H1 (cell line): ENCODE data around the gene CRYBG1. TPM values are rescaled to one million over a fixed set of nuclear protein-coding genes. Genes with fewer than 3 reads are reported as not detected.

Experiments used
- CTCF ChIA-PET: fragments of 300-600 bp; sonication (Branson Sonifier 250); formaldehyde crosslinking; loops from one replicate; lab custom pipeline; 2021; ENCODE audit not compliant: partially characterized antibody; lab: Charles Lee
- POLR2A ChIA-PET: fragments of 300-600 bp; sonication (Branson Sonifier 250); formaldehyde crosslinking; loops from one replicate; lab custom pipeline; 2021; ENCODE audit warnings: inconsistent platforms; ENCODE audit not compliant: partially characterized antibody; lab: Charles Lee
- DNase-seq, 2 experiments: peaks; one replicate each; pipeline versions ENCODE4 v3.0.0 to v3.0.0-alpha.2; 2010 to 2022; ENCODE audit warnings: low spot score in 2 of 2, low read depth in 1 of 2, mixed read lengths in 1 of 2
- FAIRE-seq: peaks from 2 replicates; lab custom pipeline; 2011; peaks lifted over from hg19 to GRCh38; lab: Jason Lieb, UNC
- H2AFZ ChIP-seq: 2 replicates; pipeline ENCODE4 v1.8.1; 2012; ENCODE audit warnings: low read length, inconsistent platforms
- H2AK5ac ChIP-seq: 2 replicates; pipeline ENCODE4 v1.6.1; 2013; ENCODE audit warnings: low read depth, low read length
- H2BK120ac ChIP-seq: replicated peaks from 2 replicates; pipeline ENCODE3; 2013; ENCODE audit warnings: low read depth, low read length, inconsistent platforms
- H2BK12ac ChIP-seq: 2 replicates; pipeline ENCODE4 v1.6.1; 2013; ENCODE audit warnings: low read depth, low read length
- H2BK15ac ChIP-seq: 2 replicates; pipeline ENCODE4 v1.6.1; 2013; ENCODE audit warnings: low read length
- H2BK20ac ChIP-seq: 2 replicates; pipeline ENCODE4 v1.6.1; 2013; ENCODE audit warnings: low read length
- H2BK5ac ChIP-seq: 2 replicates; pipeline ENCODE4 v1.6.1; 2013; ENCODE audit warnings: low read depth, low read length
- H3K14ac ChIP-seq: 2 replicates; pipeline ENCODE4 v1.6.1; 2013; ENCODE audit warnings: inconsistent platforms; ENCODE audit not compliant: insufficient read length
- H3K18ac ChIP-seq: 2 replicates; pipeline ENCODE4 v1.6.1; 2013; ENCODE audit warnings: low read length; ENCODE audit errors: extremely low read depth
- H3K23ac ChIP-seq: 2 replicates; pipeline ENCODE4 v1.6.1; 2013; ENCODE audit warnings: inconsistent platforms; ENCODE audit not compliant: insufficient read length
- H3K23me2 ChIP-seq: 2 replicates; pipeline ENCODE4 v1.6.1; 2013; ENCODE audit warnings: low read depth, low read length
- H3K27ac ChIP-seq: 2 replicates; pipeline ENCODE4 v1.6.1; 2011; ENCODE audit warnings: low read depth, low read length, inconsistent platforms
- H3K27me3 ChIP-seq, 4 experiments: replicated peaks in 1 of 4; 1 replicate in 1 of 4; 2 replicates in 3 of 4; pipeline versions ENCODE4 v1.6.1 to v1.8.1; 2011 to 2013; ENCODE audit warnings: low read length in 3 of 4, mild to moderate bottlenecking in 3 of 4, inconsistent platforms in 2 of 4, mixed read lengths in 2 of 4, moderate library complexity in 1 of 4; ENCODE audit not compliant: control insufficient read depth in 3 of 4, insufficient read depth in 3 of 4; ENCODE audit errors: extremely low read depth in 1 of 4
- H3K36me3 ChIP-seq, 4 experiments: 2 replicates each; pipeline versions ENCODE4 v1.6.1 to v1.8.1; 2011 to 2013; ENCODE audit warnings: mild to moderate bottlenecking in 4 of 4, low read length in 3 of 4, moderate library complexity in 2 of 4, control low read depth in 1 of 4, inconsistent platforms in 1 of 4; ENCODE audit not compliant: insufficient read depth in 4 of 4, control insufficient read depth in 2 of 4
- H3K4ac ChIP-seq: replicated peaks from 2 replicates; pipeline ENCODE3; 2013; ENCODE audit warnings: low read length, low read depth, mixed read lengths, inconsistent platforms; ENCODE audit not compliant: insufficient read length
- H3K4me1 ChIP-seq, 4 experiments: replicated peaks in 1 of 4; 1 replicate in 1 of 4; 2 replicates in 3 of 4; pipeline versions ENCODE4 v1.6.1 to v1.8.1; 2011 to 2013; ENCODE audit warnings: low read length in 3 of 4, inconsistent platforms in 2 of 4, mixed read lengths in 1 of 4; ENCODE audit not compliant: insufficient read depth in 4 of 4, control insufficient read depth in 3 of 4
- H3K4me2 ChIP-seq, 2 experiments: 2 replicates each; pipeline versions ENCODE4 v1.6.1 to v1.8.1; 2011 to 2013; ENCODE audit warnings: low read depth in 2 of 2, low read length in 2 of 2, control low read depth in 1 of 2, inconsistent platforms in 1 of 2, mild to moderate bottlenecking in 1 of 2; ENCODE audit not compliant: insufficient read depth in 1 of 2
- H3K4me3 ChIP-seq, 4 experiments: fragments of 200-600, 300-600 bp in 1 of 4; sonication (generic), shearing (Covaris generic), sonication (Bioruptor Twin) in 1 of 4; 2 replicates each; pipeline versions ENCODE4 v1.5.1 to v1.8.1; 2011 to 2016; ENCODE audit warnings: low read length in 4 of 4, low read depth in 3 of 4, control low read depth in 2 of 4, inconsistent platforms in 2 of 4, mild to moderate bottlenecking in 2 of 4, mixed read lengths in 1 of 4, moderate library complexity in 1 of 4; ENCODE audit not compliant: insufficient read depth in 2 of 4; ENCODE audit errors: extremely low read depth in 1 of 4
- H3K56ac ChIP-seq: replicated peaks from 2 replicates; pipeline ENCODE3; 2013; ENCODE audit warnings: low read depth, mild to moderate bottlenecking, mixed read lengths, low read length, inconsistent platforms; ENCODE audit not compliant: insufficient read length
- H3K79me1 ChIP-seq: 2 replicates; pipeline ENCODE4 v1.6.1; 2013; ENCODE audit warnings: low read depth, low read length, control low read depth
- H3K79me2 ChIP-seq, 2 experiments: 2 replicates each; pipeline versions ENCODE4 v1.6.1 to v1.8.1; 2012 to 2013; ENCODE audit warnings: low read length in 2 of 2, mild to moderate bottlenecking in 2 of 2, inconsistent platforms in 1 of 2; ENCODE audit not compliant: insufficient read depth in 2 of 2, control insufficient read depth in 1 of 2
- H3K9ac ChIP-seq, 4 experiments: replicated peaks in 1 of 4; 1 replicate in 1 of 4; 2 replicates in 3 of 4; pipeline versions ENCODE4 v1.6.1 to v1.8.1; 2011 to 2013; ENCODE audit warnings: low read depth in 3 of 4, low read length in 3 of 4, control low read depth in 2 of 4, mild to moderate bottlenecking in 2 of 4, moderate library complexity in 2 of 4, inconsistent platforms in 1 of 4; ENCODE audit errors: extremely low read depth in 1 of 4
- H3K9me3 ChIP-seq, 2 experiments: 2 replicates each; pipeline versions ENCODE4 v1.6.1 to v1.8.1; 2012 to 2013; ENCODE audit warnings: mild to moderate bottlenecking in 2 of 2, moderate library complexity in 2 of 2, control low read depth in 1 of 2, inconsistent platforms in 1 of 2, low read depth in 1 of 2, low read length in 1 of 2, mixed read lengths in 1 of 2; ENCODE audit not compliant: insufficient read depth in 2 of 2
- H4K20me1 ChIP-seq, 2 experiments: replicated peaks in 1 of 2; 2 replicates each; pipeline versions ENCODE3 to v1.8.1; 2011 to 2013; ENCODE audit warnings: inconsistent platforms in 2 of 2, low read length in 2 of 2, mild to moderate bottlenecking in 1 of 2; ENCODE audit not compliant: insufficient read depth in 2 of 2, control insufficient read depth in 1 of 2
- H4K5ac ChIP-seq: 2 replicates; pipeline ENCODE4 v1.6.1; 2013; ENCODE audit warnings: low read length, low read depth, mixed read lengths, inconsistent platforms; ENCODE audit not compliant: insufficient read length
- H4K8ac ChIP-seq: 2 replicates; pipeline ENCODE4 v1.8.0; 2013; ENCODE audit warnings: mild to moderate bottlenecking, moderate library complexity, low read length, inconsistent platforms; ENCODE audit not compliant: insufficient read depth; ENCODE audit errors: extremely low read depth
- H4K91ac ChIP-seq: replicated peaks from 2 replicates; pipeline ENCODE3; 2013; ENCODE audit warnings: low read length, mixed read lengths, inconsistent platforms; ENCODE audit not compliant: insufficient read length
- EGR1 ChIP-seq: IDR thresholded peaks from 2 replicates; pipeline ENCODE4 v1.6.1; 2011; ENCODE audit warnings: low read depth, low read length, borderline replicate concordance
- KDM5A ChIP-seq: fragments of 200-600 bp; IDR thresholded peaks from 2 replicates; pipeline ENCODE4 v1.7.1; 2012; ENCODE audit warnings: mild to moderate bottlenecking, low read length, inconsistent platforms, mixed read lengths
- SUZ12 ChIP-seq: fragments of 200-600 bp; sonication (generic); IDR thresholded peaks from 2 replicates; pipeline ENCODE4 v1.6.1; 2012; ENCODE audit warnings: mild to moderate bottlenecking, inconsistent platforms, low read length, moderate library complexity, mixed read lengths
- TBP ChIP-seq: IDR thresholded peaks from 2 replicates; pipeline ENCODE4 v1.6.1; 2011; ENCODE audit warnings: low read depth, low read length, improper control_type of control experiment
- WGBS, 2 experiments: shearing (Covaris generic) in 1 of 2; methylation state at CpG; one replicate each; pipeline versions ENCODE4 v1.1.6 to v1.1.7; 2013 to 2015; ENCODE audit warnings: low lambda C conversion rate in 2 of 2, mixed read lengths in 2 of 2, inconsistent platforms in 1 of 2, low coverage in 1 of 2, missing lambda C conversion rate in 1 of 2; ENCODE audit not compliant: insufficient replicate concordance in 2 of 2, insufficient coverage in 1 of 2, insufficient read length in 1 of 2; ENCODE audit errors: extremely low coverage in 1 of 2, missing lambda C conversion rate in 1 of 2; 5-methylcytosine and 5-hydroxymethylcytosine counted together
- polyA plus RNA-seq, 7 experiments: library from polyadenylated mRNA; depleted of rRNA in 3 of 7; stranded (reverse) in 5 of 7; unstranded in 2 of 7; fragments of >200 nt in 5 of 7; fragments of 200-250 nt in 2 of 7; gene quantifications; 1 replicate in 5 of 7; 2 replicates in 1 of 7; 4 replicates in 1 of 7; pipeline versions ENCODE4 v1.2.1 to v1.2.3, GENCODE V29; 2011 to 2013; ENCODE audit warnings: missing spikeins in 2 of 7, mixed read lengths in 2 of 7
- total RNA-seq: library from RNA; stranded (reverse); fragmentation: NEBNext Ultra II Directional; extraction: Animal tissue kit (Norgen Biotek cat#: 25700); gene quantifications from 2 replicates; pipeline ENCODE4 v1.2.1, GENCODE V29; 2021

The CRYBG1 gene
- total and polyA plus RNA-seq, 2 of the 8 experiments (the other 6 are each of a cell fraction or from before 2014, with no cell fraction given): 2.2 to 11.6 TPM

GRCh38 chr6:106475284-106475683 is 114.8 kb downstream of the CRYBG1 start:
- Histone ChIP-seq H2BK12ac (no peak overlapping the region), H2AFZ (no peak overlapping the region), H3K36me3 (no peaks in the 10 kb centered on the region), H2AK5ac (no peak overlapping the region), H3K9ac (no peak overlapping the region), H3K9me3 (no peaks in the 10 kb centered on the region), H4K20me1 (no peaks in the 10 kb centered on the region), H3K4ac (no peak overlapping the region), H3K79me2 (no peaks in the 10 kb centered on the region), H3K4me3 (no peak overlapping the region), H2BK5ac (no peak overlapping the region), H4K5ac (no peak overlapping the region), H3K27ac (no peak overlapping the region), H4K8ac (no peak overlapping the region), H3K4me2 (no peak overlapping the region), H3K56ac (no peak overlapping the region), H3K4me1 (no peaks in the 10 kb centered on the region), H3K27me3 (no peaks in the 10 kb centered on the region), H2BK15ac (no peak overlapping the region), H2BK120ac (no peak overlapping the region), H4K91ac (no peak overlapping the region), H2BK20ac (no peak overlapping the region), H3K18ac (no peak overlapping the region), H3K14ac (no peak overlapping the region), H3K79me1 (no peaks in the 10 kb centered on the region), H3K23ac (no peak overlapping the region), H3K23me2 (no peaks in the 10 kb centered on the region; the same call in 1 of the 2 replicates)
- 86% methylated on average over 6 of the region's 6 CpGs; no CpG with 5 or more reads in 1 of the 2 experiments for WGBS, 2 experiments
- ChIA-PET POLR2A (interaction anchor here (1.2 kb wide), 1 partner anchor 149 kb away, joined by 3 read pairs; the partner anchor contains the start of gene ATG5), CTCF (interaction anchor here (0.9 to 1.6 kb wide), 3 partner anchors 16 to 91 kb away, joined by 3 to 7 read pairs (median 4); no protein-coding TSS in a partner anchor)
- FAIRE-seq (no peak), DNase-seq (no peak)
- no peak for TF ChIP-seq KDM5A
- no peak for TF ChIP-seq TBP
- no peak for TF ChIP-seq SUZ12
- no peak for TF ChIP-seq EGR1
